ENCODE measurements around the gene RAP2B.
"Not testable (repeated sequence)": the region's sequence is repeated elsewhere in the genome, so short reads cannot be mapped to it uniquely, and the experiment has no call there.

RAP2B gene

DNA sequence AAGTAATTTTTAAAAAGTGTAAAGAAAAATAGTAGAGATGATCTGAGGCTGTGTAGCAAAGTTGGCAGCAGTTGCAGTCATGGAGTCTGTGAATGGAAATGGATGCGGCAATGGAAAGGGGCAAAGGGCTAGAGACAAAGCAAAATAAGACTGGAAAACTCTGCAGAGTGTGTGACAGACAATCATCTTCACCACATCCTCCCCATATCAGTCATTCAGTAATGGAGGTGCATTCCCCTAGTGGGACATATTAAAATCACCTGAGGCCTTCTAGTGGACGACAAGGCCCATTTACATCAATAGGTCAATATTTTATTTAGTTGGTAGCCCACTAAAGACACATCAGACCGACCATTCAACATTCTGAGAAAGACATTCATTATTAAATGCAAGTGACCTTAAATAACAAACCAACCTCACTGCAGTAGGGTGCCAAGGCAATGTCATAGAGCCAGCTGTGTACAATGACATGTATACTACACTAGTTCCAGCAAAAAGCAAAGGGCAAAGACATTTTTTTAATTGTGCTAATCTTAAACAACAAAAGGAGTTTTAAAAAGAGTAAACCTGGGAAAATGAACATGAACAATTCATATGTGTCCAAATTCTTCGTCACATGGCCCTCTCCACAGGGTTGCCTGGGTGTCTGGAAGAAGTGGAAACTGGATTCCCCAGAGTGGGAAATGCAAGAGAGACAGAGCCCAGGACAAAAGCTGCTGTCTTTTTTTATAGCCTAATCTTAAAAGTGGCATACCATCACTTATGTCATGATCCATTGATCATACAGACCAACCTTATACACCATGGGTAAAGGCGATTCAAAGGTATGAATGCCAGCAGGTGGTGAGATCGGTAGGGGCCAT is 15.6 kb upstream of the RAP2B start:
- no peak for DNase-seq (ENCODE audit: extremely low read depth, low read depth)
- TF ChIP-seq, protein P1, sequence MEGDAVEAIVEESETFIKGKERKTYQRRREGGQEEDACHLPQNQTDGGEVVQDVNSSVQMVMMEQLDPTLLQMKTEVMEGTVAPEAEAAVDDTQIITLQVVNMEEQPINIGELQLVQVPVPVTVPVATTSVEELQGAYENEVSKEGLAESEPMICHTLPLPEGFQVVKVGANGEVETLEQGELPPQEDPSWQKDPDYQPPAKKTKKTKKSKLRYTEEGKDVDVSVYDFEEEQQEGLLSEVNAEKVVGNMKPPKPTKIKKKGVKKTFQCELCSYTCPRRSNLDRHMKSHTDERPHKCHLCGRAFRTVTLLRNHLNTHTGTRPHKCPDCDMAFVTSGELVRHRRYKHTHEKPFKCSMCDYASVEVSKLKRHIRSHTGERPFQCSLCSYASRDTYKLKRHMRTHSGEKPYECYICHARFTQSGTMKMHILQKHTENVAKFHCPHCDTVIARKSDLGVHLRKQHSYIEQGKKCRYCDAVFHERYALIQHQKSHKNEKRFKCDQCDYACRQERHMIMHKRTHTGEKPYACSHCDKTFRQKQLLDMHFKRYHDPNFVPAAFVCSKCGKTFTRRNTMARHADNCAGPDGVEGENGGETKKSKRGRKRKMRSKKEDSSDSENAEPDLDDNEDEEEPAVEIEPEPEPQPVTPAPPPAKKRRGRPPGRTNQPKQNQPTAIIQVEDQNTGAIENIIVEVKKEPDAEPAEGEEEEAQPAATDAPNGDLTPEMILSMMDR (IDR thresholded peaks at IDR 0.05; ENCODE audit: low read depth, low read length): no peak

DNA sequence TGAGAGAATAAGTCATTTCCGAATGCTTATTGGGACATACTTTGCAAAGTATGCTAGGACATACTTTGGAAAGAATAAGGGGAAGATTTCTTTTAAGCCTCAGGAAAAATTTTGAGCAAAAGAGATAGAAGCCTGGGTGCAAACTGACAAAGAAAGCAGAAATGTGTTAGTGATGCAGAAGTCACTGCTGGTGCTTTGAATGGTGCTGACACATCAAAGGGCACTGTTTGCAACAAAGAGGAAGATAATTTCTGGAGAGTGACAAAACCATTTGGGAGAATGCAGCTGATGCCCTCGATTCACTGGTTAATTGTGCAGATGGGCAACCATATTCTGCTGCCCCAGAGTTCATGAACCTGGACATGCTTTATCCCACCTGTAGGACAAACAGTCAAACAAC is 11.0 kb upstream of the RAP2B start:
- DNase-seq (ENCODE audit: extremely low read depth, low read depth): no peak
- TF ChIP-seq, protein P1 (IDR thresholded peaks at IDR 0.05; ENCODE audit: low read depth, low read length): no peak

DNA sequence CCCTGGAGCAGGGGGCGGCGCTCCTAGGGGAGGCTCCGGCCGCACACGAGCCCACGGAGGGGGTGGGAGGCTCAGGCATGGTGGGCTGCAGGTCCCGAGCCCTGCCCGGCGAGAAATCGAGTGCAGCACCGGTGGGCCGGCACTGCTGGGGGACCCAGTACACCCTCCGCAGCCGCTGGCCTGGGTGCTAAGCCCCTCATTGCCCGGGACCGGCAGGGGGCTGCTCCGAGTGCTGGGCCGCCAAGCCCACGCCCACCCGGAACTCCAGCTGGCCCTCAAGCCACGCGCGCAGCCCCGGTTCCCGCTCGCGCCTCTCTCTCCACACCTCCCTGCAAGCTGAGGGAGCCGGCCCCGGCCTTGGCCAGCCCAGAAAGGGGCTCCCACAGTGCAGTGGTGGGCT is 6.2 kb upstream of the RAP2B start:
- DNase-seq (ENCODE audit: extremely low read depth, low read depth): not testable (repeated sequence)

DNA sequence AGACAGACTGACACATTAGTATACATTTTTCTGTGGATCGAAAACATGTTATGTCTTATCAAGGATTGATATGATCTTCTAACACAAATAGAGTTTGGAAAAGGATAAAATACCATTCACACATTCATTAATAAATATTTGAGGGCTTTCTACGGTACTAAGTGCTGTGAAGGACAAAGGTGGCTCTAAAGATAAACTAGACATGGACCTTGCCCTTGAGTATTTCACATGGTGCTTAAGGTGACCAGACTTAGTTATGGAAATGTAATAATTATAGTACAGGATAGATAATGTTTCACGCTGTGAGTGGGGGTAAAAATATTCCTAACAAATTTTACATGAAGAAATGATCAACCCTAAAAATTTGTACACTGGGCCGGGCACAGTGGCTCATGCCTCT is 3.8 kb upstream of the RAP2B start:
- no peak for DNase-seq (ENCODE audit: extremely low read depth, low read depth)
- TF ChIP-seq, protein P1 (IDR thresholded peaks at IDR 0.05; ENCODE audit: low read depth, low read length): no peak

DNA sequence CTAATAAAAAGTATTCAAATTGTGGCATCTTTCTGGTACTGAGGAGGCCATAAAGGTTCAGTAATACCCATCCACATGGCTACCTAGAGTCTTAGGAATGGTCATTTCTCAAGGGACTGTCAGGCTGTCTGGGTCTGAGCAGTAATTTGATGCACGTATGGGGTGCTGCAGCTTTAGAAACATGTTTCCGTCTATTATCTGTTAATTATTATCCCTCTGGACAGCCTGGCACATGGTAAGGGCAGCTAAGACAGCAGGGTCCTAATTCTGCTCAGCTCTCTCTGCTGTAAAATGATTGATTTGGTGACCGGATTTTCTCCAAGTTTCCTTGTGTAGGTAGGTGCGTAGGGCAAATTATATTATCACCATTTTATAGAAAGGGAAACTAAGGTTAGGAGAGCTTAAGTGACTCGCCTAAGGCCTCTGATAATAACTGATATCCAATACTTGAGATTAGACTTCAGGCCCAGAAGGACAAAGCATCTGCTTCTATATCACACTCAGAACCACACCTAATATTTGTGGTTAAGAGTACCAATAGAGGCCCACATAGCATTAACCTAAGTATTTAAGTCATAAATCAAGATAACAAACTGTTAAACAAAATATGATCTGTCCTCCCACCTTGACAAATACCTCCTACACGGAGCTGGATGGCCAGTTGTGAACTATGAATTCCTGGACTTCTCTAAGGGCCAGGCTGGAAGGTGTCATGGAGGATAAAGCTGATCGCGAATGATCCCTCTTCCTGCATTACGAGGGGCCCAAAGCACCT is 2.9 kb upstream of the RAP2B start:
- DNase-seq (ENCODE audit: extremely low read depth, low read depth): no peak
- TF ChIP-seq, protein P1 (IDR thresholded peaks at IDR 0.05; ENCODE audit: low read depth, low read length): no peak

DNA sequence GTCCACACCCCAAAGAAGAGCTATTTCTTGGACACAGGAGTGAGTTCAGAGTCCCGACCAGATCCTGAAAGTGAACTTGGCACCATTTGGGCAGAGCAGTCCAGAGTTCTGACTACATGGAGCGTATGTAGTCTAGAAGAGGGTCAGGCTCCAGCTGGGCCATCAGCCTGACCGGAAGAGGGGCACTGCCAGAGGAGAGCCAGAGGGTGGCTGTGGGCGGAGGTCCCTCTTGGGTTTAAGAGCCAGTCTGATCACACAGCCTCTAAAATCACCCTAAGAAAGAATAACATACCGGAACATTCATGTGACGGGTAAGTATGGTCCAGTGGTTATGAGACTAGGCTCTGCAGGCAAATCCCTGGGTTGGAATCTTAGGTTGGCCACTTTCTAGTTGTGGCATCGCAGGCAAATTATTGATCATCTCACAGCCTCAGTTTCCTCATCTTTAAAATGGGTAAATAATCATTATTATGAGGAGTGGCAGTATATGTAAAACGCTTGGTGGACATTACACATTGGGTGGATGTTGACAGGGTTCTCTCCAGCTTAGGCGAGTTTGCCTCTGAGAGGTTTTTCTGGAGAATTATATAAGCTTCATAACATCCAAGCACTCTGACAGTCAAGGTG is 2.1 kb upstream of the RAP2B start:
- TF ChIP-seq, protein P1 (IDR thresholded peaks at IDR 0.05; ENCODE audit: low read depth, low read length): no peak
- DNase-seq (ENCODE audit: extremely low read depth, low read depth): no peak

DNA sequence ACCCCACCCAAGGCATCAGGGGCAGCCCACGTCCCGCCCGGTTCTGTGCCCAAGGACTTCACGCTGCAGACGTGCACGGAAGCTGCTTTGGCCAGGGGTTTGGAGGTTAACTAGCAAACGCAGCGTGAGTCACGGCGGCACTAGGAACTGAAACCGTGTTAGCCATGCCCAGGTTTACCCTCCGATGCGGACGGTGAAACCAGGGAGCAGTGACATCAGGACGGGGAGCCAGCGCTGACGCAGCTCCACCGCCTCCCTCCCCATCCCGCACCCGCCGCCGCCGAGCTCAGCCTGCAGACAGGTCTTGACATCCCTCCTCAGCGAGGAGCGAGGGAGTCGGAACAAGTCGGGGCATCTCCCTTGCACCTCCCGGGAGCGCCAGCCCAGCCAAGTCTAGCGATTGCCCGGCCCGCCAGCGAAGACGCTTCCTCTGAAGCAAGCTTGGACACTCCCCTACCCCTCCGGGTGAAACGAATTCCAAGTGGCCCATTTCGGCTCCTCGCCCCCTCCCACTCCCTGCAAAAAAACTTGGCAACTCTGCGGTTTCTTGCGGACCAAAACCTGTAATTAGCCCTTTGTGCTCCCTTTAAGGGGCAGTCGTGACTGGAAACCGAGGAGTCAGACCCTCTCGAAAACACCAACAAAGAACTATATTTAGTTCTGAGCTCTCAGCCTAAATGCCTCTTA is 1.4 kb upstream of the RAP2B start:
- DNase-seq (ENCODE audit: extremely low read depth, low read depth): peak; percentile 68
- TF ChIP-seq, protein P1 (IDR thresholded peaks at IDR 0.05; ENCODE audit: low read depth, low read length): no peak
